DOHH2 (cell line): ENCODE results near the gene SYNJ2.

Experiments
- H3F3A ChIP-seq: fragments of 200-600 bp; sonication (generic), shearing (Covaris generic); 2 replicates; pipeline ENCODE4 v1.6.0; 2016; ENCODE audit warnings: antibody characterized with exemption, mild to moderate bottlenecking; ENCODE audit not compliant: control insufficient read depth, insufficient read depth
- H3K27ac ChIP-seq: fragments of 200-600 bp; sonication (generic); 2 replicates; pipeline ENCODE4 v1.5.1; 2014; ENCODE audit warnings: low read depth, mild to moderate bottlenecking, low read length, moderate library complexity
- H3K27me3 ChIP-seq: fragments of 200-600 bp; sonication (generic); 2 replicates; pipeline ENCODE4 v1.6.1; 2014; ENCODE audit warnings: mild to moderate bottlenecking, low read length, mixed read lengths; ENCODE audit not compliant: control insufficient read depth
- H3K36me3 ChIP-seq: fragments of 200-600 bp; sonication (generic); 2 replicates; pipeline ENCODE4 v1.6.1; 2014; ENCODE audit warnings: mild to moderate bottlenecking, low read length, moderate library complexity, mixed read lengths; ENCODE audit not compliant: control insufficient read depth
- H3K4me1 ChIP-seq: fragments of 200-600 bp; sonication (generic); 2 replicates; pipeline ENCODE4 v1.6.1; 2014; ENCODE audit warnings: mild to moderate bottlenecking, low read length, mixed read lengths; ENCODE audit not compliant: control insufficient read depth
- H3K4me2 ChIP-seq: fragments of 200-600 bp; sonication (generic); 2 replicates; pipeline ENCODE4 v1.6.0; 2014; ENCODE audit warnings: mild to moderate bottlenecking, low read length, moderate library complexity
- H3K4me3 ChIP-seq: fragments of 200-600 bp; sonication (generic); 2 replicates; pipeline ENCODE4 v1.5.1; 2014; ENCODE audit warnings: mild to moderate bottlenecking, low read length, mixed read lengths
- H3K79me2 ChIP-seq: fragments of 200-600 bp; sonication (generic); 2 replicates; pipeline ENCODE4 v1.6.1; 2014; ENCODE audit warnings: mild to moderate bottlenecking, low read length, mixed read lengths; ENCODE audit not compliant: control insufficient read depth
- H3K9me2 ChIP-seq: fragments of 200-600 bp; sonication (generic); replicated peaks from 2 replicates; pipeline ENCODE4 v1.6.1; 2014; ENCODE audit warnings: mild to moderate bottlenecking, low read length, mixed read lengths; ENCODE audit not compliant: control insufficient read depth
- H3K9me3 ChIP-seq: fragments of 200-600 bp; sonication (generic); 2 replicates; pipeline ENCODE4 v1.6.1; 2014; ENCODE audit warnings: antibody characterized with exemption, low read length, mixed read lengths; ENCODE audit not compliant: control insufficient read depth, insufficient read depth
- H4K20me1 ChIP-seq: fragments of 200-600 bp; sonication (generic); 2 replicates; pipeline ENCODE4 v1.6.0; 2014; ENCODE audit warnings: low read depth, mild to moderate bottlenecking, antibody characterized with exemption, low read length, moderate library complexity; ENCODE audit not compliant: control insufficient read depth, insufficient read depth
- EZH2phosphoT487 ChIP-seq: fragments of 200-600 bp; sonication (generic); IDR thresholded peaks from 2 replicates; pipeline ENCODE4 v1.6.1; 2017; ENCODE audit warnings: borderline replicate concordance, mild to moderate bottlenecking, antibody characterized with exemption, low read length, moderate library complexity, mixed read lengths
- TF ChIP-seq, protein P1 (sequence below): fragments of 200-600 bp; sonication (generic); IDR thresholded peaks from one replicate; pipeline ENCODE4 v1.5.1; 2014; ENCODE audit warnings: antibody characterized with exemption, mild to moderate bottlenecking, low read depth, low read length; ENCODE audit not compliant: poor library complexity, severe bottlenecking

SYNJ2 gene

GRCh38 chr6:158009935-158010585 lies 28.4 kb downstream of the SYNJ2 start:
- no peaks in the 10 kb centered on the region for H3F3A ChIP-seq
- H3K36me3 ChIP-seq = no peaks in the 10 kb centered on the region
- H3K9me2 ChIP-seq = no peaks in the 10 kb centered on the region
- H3K4me3 ChIP-seq = no peak overlapping the region
- H3K4me2 ChIP-seq = no peak overlapping the region
- H3K27me3 ChIP-seq = peaks cover 6% of the 10 kb centered on the region; the same call in 1 of the 2 replicates
- no peaks in the 10 kb centered on the region for H3K79me2 ChIP-seq
- TF ChIP-seq, protein P1, sequence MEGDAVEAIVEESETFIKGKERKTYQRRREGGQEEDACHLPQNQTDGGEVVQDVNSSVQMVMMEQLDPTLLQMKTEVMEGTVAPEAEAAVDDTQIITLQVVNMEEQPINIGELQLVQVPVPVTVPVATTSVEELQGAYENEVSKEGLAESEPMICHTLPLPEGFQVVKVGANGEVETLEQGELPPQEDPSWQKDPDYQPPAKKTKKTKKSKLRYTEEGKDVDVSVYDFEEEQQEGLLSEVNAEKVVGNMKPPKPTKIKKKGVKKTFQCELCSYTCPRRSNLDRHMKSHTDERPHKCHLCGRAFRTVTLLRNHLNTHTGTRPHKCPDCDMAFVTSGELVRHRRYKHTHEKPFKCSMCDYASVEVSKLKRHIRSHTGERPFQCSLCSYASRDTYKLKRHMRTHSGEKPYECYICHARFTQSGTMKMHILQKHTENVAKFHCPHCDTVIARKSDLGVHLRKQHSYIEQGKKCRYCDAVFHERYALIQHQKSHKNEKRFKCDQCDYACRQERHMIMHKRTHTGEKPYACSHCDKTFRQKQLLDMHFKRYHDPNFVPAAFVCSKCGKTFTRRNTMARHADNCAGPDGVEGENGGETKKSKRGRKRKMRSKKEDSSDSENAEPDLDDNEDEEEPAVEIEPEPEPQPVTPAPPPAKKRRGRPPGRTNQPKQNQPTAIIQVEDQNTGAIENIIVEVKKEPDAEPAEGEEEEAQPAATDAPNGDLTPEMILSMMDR = no peak
- no peak for TF ChIP-seq EZH2phosphoT487
- H3K27ac ChIP-seq = no peak overlapping the region
- no peaks in the 10 kb centered on the region for H4K20me1 ChIP-seq
- H3K4me1 ChIP-seq = no peaks in the 10 kb centered on the region
- H3K9me3 ChIP-seq = no peaks in the 10 kb centered on the region

GRCh38 chr6:158010591-158011477 lies 29.2 kb downstream of the SYNJ2 start:
- TF ChIP-seq, protein P1 = no peak
- no peak for TF ChIP-seq EZH2phosphoT487
- Histone ChIP-seq H3K4me1 (no peaks in the 10 kb centered on the region), H3K4me3 (no peak overlapping the region), H3K36me3 (no peaks in the 10 kb centered on the region), H3K27ac (no peak overlapping the region), H3K79me2 (no peaks in the 10 kb centered on the region), H3F3A (no peaks in the 10 kb centered on the region), H3K9me3 (no peaks in the 10 kb centered on the region), H3K9me2 (no peaks in the 10 kb centered on the region), H3K27me3 (peaks cover 6% of the 10 kb centered on the region; the same call in 1 of the 2 replicates), H4K20me1 (no peaks in the 10 kb centered on the region), H3K4me2 (no peak overlapping the region)

DNA sequence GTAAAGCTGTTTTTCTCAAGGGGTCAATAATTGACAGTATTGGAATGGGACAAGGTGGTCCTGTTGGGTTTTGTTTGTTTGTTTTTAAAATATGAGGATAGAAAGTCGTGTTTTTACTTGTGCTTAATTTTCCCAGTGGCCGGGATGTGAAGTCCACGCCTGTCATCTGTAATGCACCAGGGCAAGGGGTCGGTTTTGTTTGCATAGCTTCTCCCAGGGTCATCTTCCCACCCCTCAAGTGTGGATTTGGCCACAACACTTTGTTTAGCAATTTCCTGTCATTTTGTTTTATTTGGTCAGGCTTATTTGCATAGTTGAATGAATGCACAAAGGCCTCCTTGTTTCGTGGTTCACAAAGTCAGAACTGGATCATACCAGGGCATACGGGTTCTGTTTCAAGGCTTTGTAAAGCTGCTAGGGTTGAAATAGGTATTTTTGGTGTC lies 29.8 kb downstream of the SYNJ2 start:
- H3K4me3 ChIP-seq = no peak overlapping the region
- H3F3A ChIP-seq = no peaks in the 10 kb centered on the region
- no peak overlapping the region for H3K4me2 ChIP-seq
- no peaks in the 10 kb centered on the region for H4K20me1 ChIP-seq
- H3K27ac ChIP-seq = no peak overlapping the region
- H3K79me2 ChIP-seq = no peaks in the 10 kb centered on the region
- H3K9me3 ChIP-seq = no peaks in the 10 kb centered on the region
- no peaks in the 10 kb centered on the region for H3K36me3 ChIP-seq
- H3K9me2 ChIP-seq = no peaks in the 10 kb centered on the region
- no peaks in the 10 kb centered on the region for H3K4me1 ChIP-seq
- TF ChIP-seq EZH2phosphoT487 = no peak
- TF ChIP-seq, protein P1 = no peak
- H3K27me3 ChIP-seq = peaks cover 6% of the 10 kb centered on the region; the same call in 1 of the 2 replicates
